ENCODE measurements around the gene ARFIP1.

The ARFIP1 gene

DNA sequence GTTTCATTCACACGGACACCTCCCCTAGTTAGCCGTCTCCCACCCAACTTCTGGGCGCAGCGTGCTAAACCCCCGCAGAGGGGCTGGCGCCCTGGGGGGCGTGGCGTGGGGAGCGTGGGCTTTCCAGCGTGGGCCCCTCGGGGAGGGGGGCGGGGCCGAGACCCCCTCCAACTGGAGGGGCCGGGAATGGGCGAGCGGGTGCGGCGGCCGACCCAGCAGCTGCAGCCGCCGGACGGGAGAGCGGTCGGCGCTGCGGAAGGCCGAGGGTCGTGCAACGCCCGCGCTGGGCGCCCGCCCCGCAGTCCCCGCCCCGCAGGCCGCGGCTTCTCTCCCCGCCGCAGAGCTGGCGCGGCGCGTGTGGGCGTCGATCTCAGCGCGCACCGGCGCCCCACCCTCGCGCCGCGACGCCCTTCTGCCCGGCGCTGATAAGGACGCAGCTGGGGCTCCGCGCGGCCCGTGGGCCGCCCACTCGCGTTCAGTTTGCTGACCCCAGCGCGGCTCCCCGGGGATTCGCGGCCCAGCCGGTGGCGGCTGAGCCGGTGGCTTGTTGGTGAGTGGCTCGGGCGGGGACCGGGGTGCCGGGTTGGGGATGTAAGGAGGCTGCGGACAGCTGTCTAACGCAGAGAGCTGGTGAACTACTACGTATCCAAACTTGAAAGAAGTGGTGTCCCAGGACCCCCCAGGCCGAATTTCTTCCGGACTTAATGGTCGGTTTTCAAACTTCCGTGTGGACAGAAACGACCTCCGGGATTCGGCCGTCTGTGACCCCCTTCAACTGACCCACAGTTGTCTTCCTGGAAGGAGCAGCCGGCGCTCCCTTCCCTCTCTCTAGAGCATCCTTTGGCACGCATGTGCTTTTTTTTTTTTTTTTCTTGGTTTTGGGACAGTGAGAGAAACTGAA, 157.8 kb downstream of the ARFIP1 start:
- FAIRE-seq (no peak), DNase-seq (ENCODE audit: low spot score) (no peak)

DNA sequence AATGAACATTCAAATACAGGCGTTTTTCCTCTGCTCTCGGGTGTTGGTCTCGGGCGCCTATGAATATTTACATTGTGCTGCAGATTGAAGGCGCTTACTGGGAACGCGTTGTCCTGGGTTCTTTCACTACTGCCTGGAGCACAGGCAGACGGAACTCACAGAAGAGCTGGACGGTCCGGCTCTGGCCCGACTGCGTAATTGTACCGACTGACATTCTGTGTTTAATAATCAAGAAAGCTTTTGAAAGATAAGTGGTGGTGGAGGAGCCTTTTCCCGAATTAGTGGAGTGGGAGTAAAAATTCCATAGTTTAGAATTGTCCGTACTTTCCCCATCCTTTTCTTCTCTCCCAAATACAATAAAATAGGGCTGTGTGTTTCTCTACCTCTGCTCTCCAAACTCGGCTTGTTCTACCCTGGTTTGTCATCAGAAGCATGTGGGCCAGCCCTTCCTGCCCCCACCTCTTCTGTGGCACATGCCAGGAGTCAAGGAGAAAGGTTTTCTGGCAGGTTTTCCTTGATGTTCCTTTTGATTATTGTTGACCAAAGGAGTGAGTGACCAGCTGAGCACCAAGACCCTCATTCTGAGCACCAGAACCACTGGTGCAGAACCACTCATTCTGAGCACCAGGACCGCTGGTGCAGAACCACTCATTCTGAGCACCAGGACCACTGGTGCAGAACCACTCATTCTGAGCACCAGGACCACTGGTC, 158.6 kb downstream of the ARFIP1 start:
- no peak for FAIRE-seq
- no peak for DNase-seq (ENCODE audit: low spot score)

GRCh38 chr4:152939621-152940020, 159.9 kb downstream of the ARFIP1 start:
- no peak for DNase-seq (ENCODE audit: low spot score)
- FAIRE-seq: no peak

DNA sequence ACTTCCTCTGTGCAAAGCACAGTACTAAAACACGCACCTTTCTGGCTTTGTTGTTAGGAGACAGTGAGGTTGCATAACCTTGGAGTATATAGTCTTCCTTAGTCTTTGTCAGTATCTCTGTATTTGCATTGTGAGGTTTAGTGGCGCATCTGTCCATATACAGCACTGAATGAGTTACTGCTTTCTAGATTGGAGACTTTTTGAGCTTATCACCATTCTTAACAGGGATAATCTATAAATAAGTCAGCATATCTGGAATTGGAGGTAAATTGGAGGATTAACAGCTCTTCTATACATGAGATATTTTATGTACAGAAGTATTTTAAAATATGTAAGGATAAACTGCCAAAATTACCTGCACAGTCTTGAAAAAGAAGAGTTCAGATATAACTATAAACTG, 160.7 kb downstream of the ARFIP1 start:
- FAIRE-seq (no peak), DNase-seq (ENCODE audit: low spot score) (no peak)

- no peak for FAIRE-seq
- DNase-seq (ENCODE audit: low spot score): no peak
Observed at GRCh38 chr4:152941411-152941810, 161.7 kb downstream of the ARFIP1 start.

GRCh38 chr4:152942346-152942745, 162.6 kb downstream of the ARFIP1 start:
- no peak for FAIRE-seq

GRCh38 chr4:152943672-152944071, 163.9 kb downstream of the ARFIP1 start:
- DNase-seq (ENCODE audit: low spot score) (no peak), FAIRE-seq (no peak)

More at GRCh38 chr4:152942346-152942745, 162.6 kb downstream of the ARFIP1 start:
- no peak for DNase-seq (ENCODE audit: low spot score)

- FAIRE-seq (no peak), DNase-seq (ENCODE audit: low spot score) (no peak)
Observed at GRCh38 chr4:152944666-152945320, 165.0 kb downstream of the ARFIP1 start.

DNA sequence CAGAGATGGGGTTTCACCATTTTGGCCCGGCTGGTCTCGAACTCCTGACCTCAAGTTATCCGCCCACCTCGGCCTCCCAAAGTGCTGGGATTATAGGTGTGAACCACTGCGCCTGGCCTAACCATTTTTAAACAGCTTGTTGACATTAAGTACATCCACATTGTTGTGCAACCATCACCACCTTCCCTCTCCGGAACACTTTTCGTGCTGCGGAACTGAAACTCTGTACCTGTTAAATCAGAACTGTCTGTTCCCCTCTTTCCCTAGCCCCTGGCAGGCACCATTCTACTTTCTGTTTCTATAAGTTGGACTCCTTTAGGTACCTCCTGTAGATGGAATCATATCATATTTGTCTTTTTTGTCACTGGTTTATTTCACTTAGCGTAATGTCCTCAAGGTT, 165.9 kb downstream of the ARFIP1 start:
- no peak for FAIRE-seq
- no peak for DNase-seq (ENCODE audit: low spot score)

DNA sequence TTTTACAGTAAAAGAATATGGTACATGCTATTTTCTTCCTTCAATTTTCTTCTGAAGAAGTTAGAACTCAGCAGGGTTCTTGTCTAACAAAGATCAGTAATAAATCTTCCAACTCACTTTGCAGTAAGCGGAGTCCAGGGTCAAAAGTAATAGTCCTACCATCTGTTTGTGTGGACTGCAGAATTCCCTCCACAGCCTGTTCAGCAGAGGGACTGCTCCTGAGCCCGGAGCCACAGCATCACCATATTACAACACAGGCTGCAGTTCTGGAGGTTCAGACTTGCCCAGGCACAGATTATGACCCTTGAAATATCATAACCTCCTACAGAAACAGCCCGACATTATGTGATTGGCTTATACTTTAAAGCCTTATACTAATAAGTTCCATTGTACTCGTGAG, 166.7 kb downstream of the ARFIP1 start:
- FAIRE-seq (no peak), DNase-seq (ENCODE audit: low spot score) (no peak)

DNA sequence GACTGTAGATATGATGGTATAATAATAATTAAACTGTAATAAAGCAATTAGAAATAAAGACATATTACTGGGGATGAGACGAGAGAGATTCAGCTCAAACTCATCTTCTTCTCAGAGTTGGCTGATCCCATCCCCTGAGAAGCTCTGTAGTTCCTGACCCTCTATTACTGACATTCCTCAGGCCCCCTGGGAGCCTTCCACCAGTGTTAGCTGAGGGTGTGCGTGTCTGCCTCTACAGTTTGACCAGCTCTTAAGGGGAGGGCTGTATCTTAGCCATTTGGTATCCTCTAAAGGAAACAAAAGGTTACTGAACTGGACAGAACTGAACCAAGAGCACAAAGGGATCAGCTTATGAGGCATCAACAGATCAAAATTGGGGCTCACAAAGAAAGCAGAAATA, 167.6 kb downstream of the ARFIP1 start:
- FAIRE-seq (no peak), DNase-seq (ENCODE audit: low spot score) (no peak)

GRCh38 chr4:152949930-152950329, 170.2 kb downstream of the ARFIP1 start:
- DNase-seq (ENCODE audit: low spot score) (no peak), FAIRE-seq (no peak)

GRCh38 chr4:152950402-152951274, 170.9 kb downstream of the ARFIP1 start:
- no peak for DNase-seq (ENCODE audit: low spot score)
- no peak for FAIRE-seq

GRCh38 chr4:152951348-152951747, 171.6 kb downstream of the ARFIP1 start:
- peak; percentile 11 for FAIRE-seq

DNA sequence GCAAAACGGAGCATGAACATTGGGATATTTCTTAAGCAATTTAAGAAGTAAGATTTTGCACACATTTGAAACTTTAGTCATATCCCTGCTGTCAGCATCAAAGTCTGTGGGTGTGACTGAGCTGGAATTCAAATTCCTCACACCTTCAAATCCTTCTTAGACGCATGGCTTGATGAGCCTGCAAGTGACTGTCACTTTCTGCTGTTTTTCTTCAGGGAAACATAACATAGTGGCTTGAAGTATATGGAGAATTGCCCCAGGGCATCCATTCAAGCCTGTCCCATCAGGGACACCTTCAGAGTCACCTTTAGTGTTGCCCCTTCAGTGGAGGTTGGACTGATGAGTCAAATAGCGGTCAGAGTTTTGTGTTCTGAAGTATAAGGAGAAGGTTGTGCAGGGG, 173.8 kb downstream of the ARFIP1 start:
- DNase-seq (ENCODE audit: low spot score) (no peak), FAIRE-seq (no peak)

More at GRCh38 chr4:152951348-152951747, 171.6 kb downstream of the ARFIP1 start:
- peak; percentile 4 for DNase-seq (ENCODE audit: low spot score)

GRCh38 chr4:152954741-152955140, 175.0 kb downstream of the ARFIP1 start:
- FAIRE-seq (no peak), DNase-seq (ENCODE audit: low spot score) (no peak)

DNA sequence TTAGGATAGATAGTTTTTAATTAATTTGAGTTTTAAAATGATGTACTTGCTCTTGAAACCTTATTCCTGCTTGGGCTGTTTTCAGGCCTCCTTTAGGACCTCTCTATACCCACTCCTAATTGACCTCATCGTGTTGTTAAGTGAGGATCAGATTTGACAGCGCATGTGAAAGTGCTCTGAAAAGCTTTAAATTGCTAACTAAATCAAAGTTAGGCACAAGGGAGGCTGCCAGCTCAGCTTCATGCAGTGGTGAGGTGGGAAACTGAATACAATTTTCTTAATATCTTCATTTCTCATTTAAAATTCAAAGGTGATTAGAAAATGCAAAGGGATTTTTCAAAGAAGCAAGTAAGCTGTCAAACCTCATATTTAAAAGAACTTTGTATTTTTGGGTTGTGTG, 176.4 kb downstream of the ARFIP1 start:
- FAIRE-seq: no peak
- DNase-seq (ENCODE audit: low spot score): no peak

DNA sequence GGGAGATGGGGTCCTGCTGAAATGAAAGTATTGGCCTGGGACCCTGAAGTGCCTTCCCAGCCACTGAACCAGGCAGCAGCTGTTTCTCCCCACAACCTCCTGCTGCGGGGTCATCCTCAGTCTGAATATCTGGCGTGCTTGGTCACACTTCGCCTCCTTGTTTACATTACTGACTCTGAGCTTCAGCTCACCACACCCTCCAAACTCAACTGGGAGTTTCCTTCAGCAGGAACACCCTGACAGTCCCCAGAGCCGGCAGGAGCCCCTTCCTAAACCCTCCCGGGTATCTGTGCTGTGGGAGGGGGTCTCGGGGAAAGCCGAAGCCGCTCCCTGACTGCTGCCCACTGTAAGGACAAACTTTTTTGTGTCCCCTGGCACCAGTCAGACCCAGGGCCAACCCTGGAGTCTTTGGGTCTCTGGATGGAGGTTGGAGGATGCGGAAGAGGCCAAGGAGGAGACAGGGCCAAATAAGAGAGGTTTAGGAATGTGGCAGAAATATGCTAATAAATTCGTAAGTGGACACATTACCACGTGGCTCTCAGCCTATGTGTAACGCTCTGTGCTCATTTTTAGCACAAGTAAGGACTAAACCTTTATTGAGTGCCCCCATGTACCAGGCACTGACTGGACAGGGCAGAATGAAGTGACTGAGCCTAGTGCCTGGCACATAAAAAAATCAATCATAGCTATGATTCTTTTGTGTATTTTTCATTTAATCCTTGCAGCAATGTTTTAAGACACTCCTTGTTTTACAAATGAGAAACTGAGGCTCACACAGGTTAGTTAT, 177.1 kb downstream of the ARFIP1 start:
- DNase-seq (ENCODE audit: low spot score) (peak; percentile 63), FAIRE-seq (peak; percentile 22)

DNA sequence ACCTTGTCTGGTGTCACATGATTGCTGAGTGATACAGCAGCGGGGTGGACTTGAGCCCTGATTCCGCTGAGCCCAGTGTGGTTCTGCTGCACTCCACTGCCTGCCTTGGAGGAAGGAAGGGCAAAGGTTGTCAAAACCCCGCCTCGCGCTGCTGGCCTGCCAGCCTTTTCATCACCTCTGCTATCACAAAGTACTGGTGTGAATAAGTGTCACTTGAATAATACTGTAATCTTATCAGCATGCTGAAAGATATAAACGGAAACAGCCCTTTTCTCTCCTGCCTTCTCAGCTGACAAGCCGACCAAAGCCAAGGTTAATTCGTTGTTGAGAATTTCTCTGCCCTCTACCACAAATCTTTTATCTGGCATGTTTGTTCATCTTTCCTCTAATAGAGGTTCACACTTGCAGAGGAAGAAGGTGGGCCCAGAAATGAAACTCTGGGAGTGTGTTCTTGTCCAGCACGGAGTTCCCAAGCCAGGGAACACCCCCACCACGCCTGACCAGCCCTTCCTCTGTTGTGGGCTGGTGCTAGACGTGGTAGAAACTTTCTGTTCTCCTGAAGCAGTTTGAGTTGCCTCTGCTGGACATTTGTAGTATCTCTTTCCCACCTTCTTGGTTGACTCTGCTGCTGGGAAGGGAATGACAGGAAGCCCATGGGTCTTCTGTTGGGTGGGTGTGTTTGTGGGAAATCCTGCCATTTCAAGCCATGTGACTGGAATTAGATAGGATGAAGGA, 177.8 kb downstream of the ARFIP1 start:
- no peak for FAIRE-seq

DNA sequence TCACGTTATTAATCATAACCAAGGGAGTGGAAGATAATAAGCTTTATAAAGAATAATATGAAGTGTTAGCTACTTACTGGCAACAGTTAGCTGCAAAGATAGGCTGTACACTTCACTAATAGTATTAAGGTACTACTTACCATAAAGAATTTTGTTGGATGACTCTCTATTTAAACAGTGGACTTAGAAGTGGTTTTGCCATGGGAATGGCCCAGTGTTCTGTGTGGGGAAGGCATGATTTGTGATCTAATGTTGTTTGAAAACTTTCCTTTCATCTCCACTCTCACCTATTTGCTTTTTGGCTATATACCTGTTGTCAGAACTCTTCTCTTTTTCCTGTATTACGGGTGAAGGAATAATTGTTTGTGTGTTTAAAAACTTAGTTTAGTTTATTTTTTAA, 179.3 kb downstream of the ARFIP1 start:
- DNase-seq (ENCODE audit: low spot score): no peak
- FAIRE-seq: no peak

More for the DNA sequence above, 177.8 kb downstream of the ARFIP1 start:
- DNase-seq (ENCODE audit: low spot score): peak; percentile 31
